OCI-LY3 (cell line): Measurements from ENCODE around the gene CAMK1D.

ENCODE experiments used
- H2AFZ ChIP-seq: fragments of 200-600, 300-600 bp; shearing (Covaris generic); 2 replicates; pipeline ENCODE4 v1.6.0; 2014; ENCODE audit warnings: antibody characterized with exemption, low read depth, low read length
- H3K27ac ChIP-seq: fragments of 200-600, 300-600 bp; sonication (generic); 2 replicates; pipeline ENCODE4 v1.5.1; 2014; ENCODE audit warnings: mild to moderate bottlenecking, low read length, moderate library complexity, mixed read lengths
- H3K27me3 ChIP-seq: fragments of 200-600, 300-600 bp; sonication (generic); 2 replicates; pipeline ENCODE4 v1.6.1; 2014; ENCODE audit warnings: low read depth, low read length, mixed read lengths
- H3K36me3 ChIP-seq: fragments of 200-600, 300-600 bp; sonication (generic); replicated peaks from 2 replicates; pipeline ENCODE3; 2014; ENCODE audit warnings: low read depth, low read length, mixed read lengths
- H3K4me1 ChIP-seq: fragments of 300-600, 200-600 bp; sonication (generic); 2 replicates; pipeline ENCODE4 v1.6.1; 2014; ENCODE audit warnings: low read length, mixed read lengths
- H3K4me2 ChIP-seq: fragments of 200-600, 300-600 bp; sonication (generic); 2 replicates; pipeline ENCODE4 v1.6.1; 2014; ENCODE audit warnings: low read length, mixed read lengths
- H3K4me3 ChIP-seq: fragments of 300-600, 200-600 bp; sonication (generic); 2 replicates; pipeline ENCODE4 v1.5.1; 2014; ENCODE audit warnings: antibody characterized with exemption, mild to moderate bottlenecking, low read length, moderate library complexity
- H3K79me2 ChIP-seq: fragments of 300-600, 200-600 bp; shearing (Covaris generic); 2 replicates; pipeline ENCODE4 v1.6.1; 2014; ENCODE audit warnings: mild to moderate bottlenecking, low read length, mixed read lengths
- H3K9ac ChIP-seq: fragments of 300-600, 200-600 bp; shearing (Covaris generic); 2 replicates; pipeline ENCODE4 v1.6.0; 2014; ENCODE audit warnings: mild to moderate bottlenecking, low read length, moderate library complexity
- H3K9me3 ChIP-seq: fragments of 200-600, 300-600 bp; shearing (Covaris generic); 2 replicates; pipeline ENCODE4 v1.6.1; 2014; ENCODE audit warnings: low read length, mixed read lengths; ENCODE audit not compliant: insufficient read depth
- H4K20me1 ChIP-seq: fragments of 200-600, 300-600 bp; sonication (generic); 2 replicates; pipeline ENCODE4 v1.6.1; 2016; ENCODE audit warnings: low read length, mixed read lengths; ENCODE audit not compliant: insufficient read depth
- CTCF ChIP-seq: fragments of 200-600, 300-600 bp; sonication (generic); IDR thresholded peaks from 2 replicates; pipeline ENCODE4 v1.5.1; 2014; ENCODE audit warnings: antibody characterized with exemption, low read length, low read depth
- EZH2phosphoT487 ChIP-seq: fragments of 200-600 bp; shearing (Covaris generic); IDR thresholded peaks from 2 replicates; pipeline ENCODE4 v1.6.1; 2018; ENCODE audit warnings: antibody characterized with exemption, mixed run types, low read depth

Gene CAMK1D

GRCh38 chr10:12733271-12733670 lies 383.9 kb downstream of the CAMK1D start:
- peaks cover 9% of the 10 kb centered on the region; the same call in 1 of the 2 replicates for H4K20me1 ChIP-seq
- no peak overlapping the region for H3K4me3 ChIP-seq
- no peak for TF ChIP-seq EZH2phosphoT487
- TF ChIP-seq CTCF = no peak
- no peak overlapping the region for H2AFZ ChIP-seq
- H3K36me3 ChIP-seq = no peaks in the 10 kb centered on the region
- no peak overlapping the region for H3K27ac ChIP-seq
- H3K4me2 ChIP-seq = no peak overlapping the region
- no peaks in the 10 kb centered on the region for H3K9me3 ChIP-seq
- H3K27me3 ChIP-seq = no peaks in the 10 kb centered on the region
- peaks cover 6% of the 10 kb centered on the region; the same call in 1 of the 2 replicates for H3K79me2 ChIP-seq
- H3K9ac ChIP-seq = no peak overlapping the region
- peaks cover 17% of the 10 kb centered on the region for H3K4me1 ChIP-seq

DNA sequence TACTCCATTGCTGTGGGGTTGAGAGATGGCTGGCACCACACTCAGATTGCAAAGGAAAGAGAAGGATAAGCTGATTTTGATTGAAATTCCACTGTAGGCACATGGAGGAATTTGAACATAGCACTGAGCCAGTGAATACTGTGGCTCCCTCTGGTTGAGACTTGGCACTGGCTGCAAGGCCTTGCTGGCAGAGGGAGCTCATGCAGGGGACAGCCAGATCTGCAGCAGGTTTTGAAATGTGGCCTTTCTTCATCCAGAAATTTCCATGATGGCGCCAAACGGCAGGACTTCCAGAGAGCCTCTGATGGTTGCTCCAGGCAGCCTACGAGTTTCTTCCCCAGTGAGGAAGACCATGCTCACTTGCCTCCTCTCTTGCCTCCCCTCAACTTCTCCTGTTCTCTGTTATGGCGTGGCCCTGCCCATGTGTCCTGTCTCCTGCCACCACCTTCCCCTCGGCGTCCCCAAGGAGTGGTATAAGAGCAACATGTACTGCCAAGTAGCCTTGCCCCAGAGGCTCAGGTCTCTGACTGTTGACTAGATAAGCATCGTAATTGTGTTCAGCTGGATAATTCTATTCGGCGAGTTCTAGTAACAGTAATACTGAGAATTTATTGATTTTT lies 386.6 kb downstream of the CAMK1D start:
- H3K27ac ChIP-seq = no peak overlapping the region
- H3K4me3 ChIP-seq = no peak overlapping the region
- H2AFZ ChIP-seq = no peak overlapping the region
- H3K9me3 ChIP-seq = no peaks in the 10 kb centered on the region
- H4K20me1 ChIP-seq = 0 out of 2 replicates have a peak, but pooled peaks cover 5% of the 10 kb centered on the region
- no peaks in the 10 kb centered on the region for H3K79me2 ChIP-seq
- H3K4me1 ChIP-seq = peaks cover 3% of the 10 kb centered on the region
- H3K27me3 ChIP-seq = no peaks in the 10 kb centered on the region
- H3K4me2 ChIP-seq = no peak overlapping the region
- H3K9ac ChIP-seq = no peak overlapping the region
- H3K36me3 ChIP-seq = no peaks in the 10 kb centered on the region
- TF ChIP-seq EZH2phosphoT487 (no peak), CTCF (no peak)

GRCh38 chr10:12740813-12741212 lies 391.5 kb downstream of the CAMK1D start:
- Histone ChIP-seq H3K9me3 (no peaks in the 10 kb centered on the region), H3K36me3 (no peaks in the 10 kb centered on the region), H3K79me2 (no peaks in the 10 kb centered on the region), H3K27ac (no peak overlapping the region), H3K4me3 (no peak overlapping the region), H4K20me1 (no peaks in the 10 kb centered on the region), H3K27me3 (no peaks in the 10 kb centered on the region), H3K4me2 (no peak overlapping the region), H3K4me1 (no peaks in the 10 kb centered on the region), H2AFZ (no peak overlapping the region), H3K9ac (no peak overlapping the region)
- no peak for TF ChIP-seq EZH2phosphoT487
- TF ChIP-seq CTCF = no peak

DNA sequence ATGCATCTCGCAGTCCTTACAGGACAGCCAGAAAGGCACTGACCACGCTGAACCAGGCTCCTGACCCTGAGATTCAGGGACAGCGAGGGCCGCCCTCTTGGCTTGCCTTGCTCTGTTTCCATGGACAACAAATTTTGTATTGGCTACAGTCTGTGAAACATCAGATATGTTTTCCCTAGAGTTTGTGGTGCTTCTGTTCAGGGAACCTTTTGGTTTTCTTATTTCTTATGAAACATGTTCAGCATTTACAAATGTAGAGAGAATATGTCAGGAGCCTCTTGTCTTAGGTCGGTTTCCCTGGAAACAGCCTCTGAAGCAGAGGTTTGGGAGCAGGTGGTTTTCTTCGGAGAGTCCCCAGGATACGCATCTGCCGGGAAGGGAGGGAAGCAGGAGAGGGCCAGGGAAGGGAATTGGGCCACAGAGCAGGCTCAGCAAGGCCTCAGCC lies 392.0 kb downstream of the CAMK1D start:
- Histone ChIP-seq H3K79me2 (no peaks in the 10 kb centered on the region), H3K9me3 (no peaks in the 10 kb centered on the region), H3K9ac (no peak overlapping the region), H3K27ac (no peak overlapping the region), H3K4me2 (no peak overlapping the region), H3K27me3 (no peaks in the 10 kb centered on the region), H2AFZ (no peak overlapping the region), H3K4me3 (no peak overlapping the region), H3K4me1 (no peaks in the 10 kb centered on the region), H4K20me1 (no peaks in the 10 kb centered on the region; the same call in 1 of the 2 replicates), H3K36me3 (no peaks in the 10 kb centered on the region)
- TF ChIP-seq EZH2phosphoT487 = no peak
- TF ChIP-seq CTCF = no peak
